ENCODE measurements around the gene ZNF782. TPM values are rescaled to one million over a fixed set of nuclear protein-coding genes. Genes with fewer than 3 reads are reported as not detected.
A peak's percentile ranks its signal among the peaks of the same experiment; 100 is the strongest.
"Not testable (repeated sequence)": the region's sequence is repeated elsewhere in the genome, so short reads cannot be mapped to it uniquely, and the experiment has no call there.

Gene ZNF782
- total RNA-seq, 1 donor from 2014 or later = 6.5 TPM

- Mint-ChIP-seq H3K9me3 (ENCODE audit: unreplicated experiment) (peaks cover 45% of the 10 kb centered on the region), H3K4me3 (ENCODE audit: unreplicated experiment) (no peak overlapping the region), H3K4me1 (ENCODE audit: unreplicated experiment) (no peaks in the 10 kb centered on the region), H3K27me3 (ENCODE audit: unreplicated experiment) (peaks cover 2% of the 10 kb centered on the region), H3K27ac (ENCODE audit: unreplicated experiment) (no peak overlapping the region), H3K36me3 (ENCODE audit: low read depth, unreplicated experiment) (peaks cover 67% of the 10 kb centered on the region)
- no peak for DNase-seq (ENCODE audit: low spot score)
- TF ChIP-seq CTCF (IDR thresholded peaks at IDR 0.05; ENCODE audit: unreplicated experiment) = no peak
Measured at GRCh38 chr9:96813607-96814006, 40.7 kb downstream of the ZNF782 start.

- not testable (repeated sequence) for H3K27me3 Mint-ChIP-seq (ENCODE audit: unreplicated experiment); DNase-seq (ENCODE audit: low spot score); H3K4me1 Mint-ChIP-seq (ENCODE audit: unreplicated experiment); H3K27ac Mint-ChIP-seq (ENCODE audit: unreplicated experiment)
- peak overlapping the region; percentile 34 for H3K4me3 Mint-ChIP-seq (ENCODE audit: unreplicated experiment)
- H3K36me3 Mint-ChIP-seq (ENCODE audit: low read depth, unreplicated experiment) = peaks cover 60% of the 10 kb centered on the region
- peaks cover 39% of the 10 kb centered on the region for H3K9me3 Mint-ChIP-seq (ENCODE audit: unreplicated experiment)
Measured at GRCh38 chr9:96798959-96799358, 55.4 kb downstream of the ZNF782 start.

- H3K4me3 Mint-ChIP-seq (ENCODE audit: unreplicated experiment) = no peak overlapping the region
- H3K9me3 Mint-ChIP-seq (ENCODE audit: unreplicated experiment) = peaks cover 16% of the 10 kb centered on the region
- peaks cover 26% of the 10 kb centered on the region for H3K36me3 Mint-ChIP-seq (ENCODE audit: low read depth, unreplicated experiment)
- no peak for TF ChIP-seq CTCF (IDR thresholded peaks at IDR 0.05; ENCODE audit: unreplicated experiment)
- H3K4me1 Mint-ChIP-seq (ENCODE audit: unreplicated experiment) = no peaks in the 10 kb centered on the region
- no peak overlapping the region for H3K27ac Mint-ChIP-seq (ENCODE audit: unreplicated experiment)
- no peaks in the 10 kb centered on the region for H3K27me3 Mint-ChIP-seq (ENCODE audit: unreplicated experiment)
- no peak for DNase-seq (ENCODE audit: low spot score)
Measured at GRCh38 chr9:96784021-96784420, 70.3 kb downstream of the ZNF782 start.

- DNase-seq (ENCODE audit: low spot score) = no peak
- Mint-ChIP-seq H3K4me1 (ENCODE audit: unreplicated experiment) (peaks cover 7% of the 10 kb centered on the region), H3K9me3 (ENCODE audit: unreplicated experiment) (peaks cover 8% of the 10 kb centered on the region), H3K27ac (ENCODE audit: unreplicated experiment) (no peak overlapping the region), H3K36me3 (ENCODE audit: low read depth, unreplicated experiment) (peaks cover 14% of the 10 kb centered on the region), H3K4me3 (ENCODE audit: unreplicated experiment) (no peak overlapping the region), H3K27me3 (ENCODE audit: unreplicated experiment) (no peaks in the 10 kb centered on the region)
- TF ChIP-seq CTCF (IDR thresholded peaks at IDR 0.05; ENCODE audit: unreplicated experiment) = no peak
Measured at GRCh38 chr9:96782235-96782634, 72.1 kb downstream of the ZNF782 start.

- H3K4me1 Mint-ChIP-seq (ENCODE audit: unreplicated experiment) = peaks cover 11% of the 10 kb centered on the region
- peaks cover 10% of the 10 kb centered on the region for H3K36me3 Mint-ChIP-seq (ENCODE audit: low read depth, unreplicated experiment)
- peaks cover 8% of the 10 kb centered on the region for H3K9me3 Mint-ChIP-seq (ENCODE audit: unreplicated experiment)
- no peak overlapping the region for H3K27ac Mint-ChIP-seq (ENCODE audit: unreplicated experiment)
- H3K27me3 Mint-ChIP-seq (ENCODE audit: unreplicated experiment) = no peaks in the 10 kb centered on the region
- no peak for DNase-seq (ENCODE audit: low spot score)
- TF ChIP-seq CTCF (IDR thresholded peaks at IDR 0.05; ENCODE audit: unreplicated experiment) = no peak
- H3K4me3 Mint-ChIP-seq (ENCODE audit: unreplicated experiment) = no peak overlapping the region
Measured at GRCh38 chr9:96781552-96781951, 72.8 kb downstream of the ZNF782 start.

- peak overlapping the region; percentile 62 for H3K4me3 Mint-ChIP-seq (ENCODE audit: unreplicated experiment)
- H3K27ac Mint-ChIP-seq (ENCODE audit: unreplicated experiment) = no peak overlapping the region
- peaks cover 11% of the 10 kb centered on the region for H3K4me1 Mint-ChIP-seq (ENCODE audit: unreplicated experiment)
- no peak for DNase-seq (ENCODE audit: low spot score)
- no peaks in the 10 kb centered on the region for H3K27me3 Mint-ChIP-seq (ENCODE audit: unreplicated experiment)
- TF ChIP-seq CTCF (IDR thresholded peaks at IDR 0.05; ENCODE audit: unreplicated experiment) = no peak
- peaks cover 8% of the 10 kb centered on the region for H3K9me3 Mint-ChIP-seq (ENCODE audit: unreplicated experiment)
- H3K36me3 Mint-ChIP-seq (ENCODE audit: low read depth, unreplicated experiment) = peaks cover 18% of the 10 kb centered on the region
Measured at GRCh38 chr9:96779089-96779488, 75.2 kb downstream of the ZNF782 start.
